Coronary artery (tissue), 2 donors: ENCODE results near the gene PDZD8.

Source experiments
- DNase-seq: peaks from one replicate; pipeline ENCODE4 v3.0.0-alpha.2; 2017; ENCODE audit warnings: low spot score
- H3K27ac ChIP-seq, 2 donors: fragments of 200-600 bp; sonication (generic); one replicate each; pipeline ENCODE4 v1.5.1; 2016 to 2019
- H3K4me3 ChIP-seq: fragments of 200-600 bp; sonication (generic); 2 replicates; pipeline ENCODE4 v1.5.1; 2016; ENCODE audit warnings: mild to moderate bottlenecking, moderate library complexity
- TF ChIP-seq, protein P1 (sequence below): fragments of 200-600 bp; sonication (generic); IDR thresholded peaks from one replicate; pipeline ENCODE4 v1.5.1; 2019; ENCODE audit warnings: antibody characterized with exemption

Gene PDZD8

DNA sequence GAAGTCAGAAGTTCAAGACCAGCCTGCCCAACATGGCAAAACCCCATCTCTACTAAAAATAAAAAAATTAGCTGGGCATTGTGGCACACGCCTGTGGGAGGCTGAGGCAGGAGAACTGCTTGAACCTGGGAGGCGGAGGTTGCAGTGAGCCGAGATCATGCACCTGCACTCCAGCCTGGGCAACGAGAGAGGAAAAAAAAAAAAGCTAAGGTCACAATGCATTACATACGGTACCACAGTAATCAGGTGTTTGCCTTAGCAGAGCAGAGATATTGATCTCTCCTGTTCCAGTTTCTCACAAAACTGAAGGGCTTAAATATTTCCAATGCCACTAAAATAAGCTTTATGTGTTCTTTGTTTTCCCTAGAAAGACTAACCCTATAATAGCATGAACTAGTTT is 7.5 kb downstream of the PDZD8 start:
- TF ChIP-seq, protein P1, sequence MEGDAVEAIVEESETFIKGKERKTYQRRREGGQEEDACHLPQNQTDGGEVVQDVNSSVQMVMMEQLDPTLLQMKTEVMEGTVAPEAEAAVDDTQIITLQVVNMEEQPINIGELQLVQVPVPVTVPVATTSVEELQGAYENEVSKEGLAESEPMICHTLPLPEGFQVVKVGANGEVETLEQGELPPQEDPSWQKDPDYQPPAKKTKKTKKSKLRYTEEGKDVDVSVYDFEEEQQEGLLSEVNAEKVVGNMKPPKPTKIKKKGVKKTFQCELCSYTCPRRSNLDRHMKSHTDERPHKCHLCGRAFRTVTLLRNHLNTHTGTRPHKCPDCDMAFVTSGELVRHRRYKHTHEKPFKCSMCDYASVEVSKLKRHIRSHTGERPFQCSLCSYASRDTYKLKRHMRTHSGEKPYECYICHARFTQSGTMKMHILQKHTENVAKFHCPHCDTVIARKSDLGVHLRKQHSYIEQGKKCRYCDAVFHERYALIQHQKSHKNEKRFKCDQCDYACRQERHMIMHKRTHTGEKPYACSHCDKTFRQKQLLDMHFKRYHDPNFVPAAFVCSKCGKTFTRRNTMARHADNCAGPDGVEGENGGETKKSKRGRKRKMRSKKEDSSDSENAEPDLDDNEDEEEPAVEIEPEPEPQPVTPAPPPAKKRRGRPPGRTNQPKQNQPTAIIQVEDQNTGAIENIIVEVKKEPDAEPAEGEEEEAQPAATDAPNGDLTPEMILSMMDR, result no peak
- DNase-seq, result no peak
- no peak overlapping the region for H3K27ac ChIP-seq
- H3K4me3 ChIP-seq, result no peak overlapping the region

DNA sequence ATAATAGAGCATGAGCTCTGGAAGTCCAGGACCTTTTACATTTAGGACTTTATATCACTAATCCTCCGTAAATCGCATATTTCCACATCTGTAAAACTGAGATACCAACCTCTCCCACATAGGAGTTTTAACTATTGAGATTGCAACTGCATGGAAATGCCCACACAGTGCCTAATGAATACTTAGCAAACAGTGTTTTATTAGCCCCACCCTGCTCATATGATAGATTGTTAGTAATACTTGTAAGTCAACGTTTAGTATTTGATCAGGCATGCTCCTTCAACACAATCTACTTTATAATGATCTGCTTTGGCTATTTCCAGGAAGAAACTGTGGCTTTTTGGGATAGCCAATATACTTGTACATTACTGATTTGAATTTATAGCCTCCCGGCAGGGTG is 8.5 kb downstream of the PDZD8 start:
- TF ChIP-seq, protein P1, result no peak
- DNase-seq, result no peak
- Histone ChIP-seq H3K27ac (no peak overlapping the region), H3K4me3 (no peak overlapping the region)

DNA sequence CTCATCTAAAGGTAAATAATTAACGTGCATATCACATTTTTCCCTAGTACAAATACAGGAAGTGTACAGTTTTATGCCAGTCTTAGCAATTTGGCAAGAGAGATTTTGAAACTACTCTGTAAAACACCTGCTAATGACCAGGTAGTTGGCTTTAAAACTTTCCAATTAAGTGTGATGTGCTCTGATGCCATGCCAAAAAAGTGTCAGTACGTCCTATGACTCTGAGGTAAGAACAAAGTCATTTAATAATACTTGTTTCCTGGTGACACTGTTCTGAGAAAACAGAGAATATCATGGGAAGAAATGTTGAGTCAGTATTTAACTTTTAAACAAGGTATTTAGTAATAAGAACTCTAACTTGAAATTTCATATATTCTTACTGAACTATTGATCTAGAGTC is 9.6 kb downstream of the PDZD8 start:
- TF ChIP-seq, protein P1, result no peak
- no peak overlapping the region for H3K27ac ChIP-seq
- H3K4me3 ChIP-seq, result no peak overlapping the region
- no peak for DNase-seq

DNA sequence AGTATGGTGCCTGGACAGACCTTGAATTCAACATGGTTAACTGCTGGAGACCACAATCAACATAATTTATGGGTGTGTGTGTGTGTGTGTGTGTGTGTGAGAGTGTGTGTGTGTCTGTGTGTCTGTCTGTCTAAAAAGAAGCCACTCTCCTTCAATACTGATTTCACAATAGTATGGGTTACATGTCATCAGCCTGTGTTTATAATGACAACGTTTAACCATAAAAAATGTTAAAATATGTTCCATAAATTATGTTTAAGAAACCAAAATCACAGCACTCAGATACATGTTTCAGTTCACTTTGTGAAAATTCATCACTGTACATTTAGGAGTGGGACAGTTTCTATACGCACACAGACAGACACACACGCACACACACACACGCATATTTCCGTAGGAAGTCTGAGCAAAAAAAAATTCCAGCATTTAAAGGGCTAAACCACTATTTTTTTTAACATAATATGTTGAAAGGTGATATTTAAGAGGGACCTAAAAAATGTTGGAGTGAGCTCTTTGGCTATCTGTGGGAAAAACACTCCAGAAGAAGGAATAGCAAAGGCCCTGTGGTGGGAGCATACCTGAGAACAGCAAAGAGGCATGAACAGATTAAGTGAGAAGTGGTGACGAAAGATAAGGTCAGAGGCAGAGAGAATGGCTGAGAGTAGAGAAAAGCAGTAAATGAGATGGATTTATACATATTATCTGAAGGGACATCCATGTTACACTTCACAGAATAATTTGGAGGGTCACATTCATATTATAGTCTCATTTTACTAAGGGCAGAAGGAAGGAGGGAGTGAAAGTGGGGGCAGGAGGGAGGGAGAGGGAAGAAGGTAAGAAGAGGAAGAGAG is 10.9 kb downstream of the PDZD8 start:
- TF ChIP-seq, protein P1, result no peak
- DNase-seq, result no peak
- Histone ChIP-seq H3K4me3 (no peak overlapping the region), H3K27ac (no peak overlapping the region)

DNA sequence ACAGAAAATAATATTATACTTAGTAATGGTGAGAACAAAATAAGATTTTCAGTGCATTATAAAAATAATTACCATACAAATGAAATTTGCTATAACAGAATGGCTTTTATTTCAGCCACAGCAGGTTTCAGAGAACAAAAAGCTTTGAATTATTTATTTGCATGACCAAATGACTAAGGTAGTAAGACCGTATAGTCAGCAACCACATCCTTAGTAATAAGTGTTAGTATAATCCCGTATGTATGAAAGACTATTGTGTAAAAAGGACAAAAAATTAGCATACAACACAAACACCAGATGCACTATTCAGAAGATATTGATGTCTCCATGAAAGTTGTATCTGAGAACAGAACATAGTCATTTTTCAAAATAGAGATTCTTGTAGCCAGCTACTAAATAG is 12.2 kb downstream of the PDZD8 start:
- DNase-seq, result no peak
- H3K27ac ChIP-seq, result no peak overlapping the region
- H3K4me3 ChIP-seq, result no peak overlapping the region
- TF ChIP-seq, protein P1, result no peak

DNA sequence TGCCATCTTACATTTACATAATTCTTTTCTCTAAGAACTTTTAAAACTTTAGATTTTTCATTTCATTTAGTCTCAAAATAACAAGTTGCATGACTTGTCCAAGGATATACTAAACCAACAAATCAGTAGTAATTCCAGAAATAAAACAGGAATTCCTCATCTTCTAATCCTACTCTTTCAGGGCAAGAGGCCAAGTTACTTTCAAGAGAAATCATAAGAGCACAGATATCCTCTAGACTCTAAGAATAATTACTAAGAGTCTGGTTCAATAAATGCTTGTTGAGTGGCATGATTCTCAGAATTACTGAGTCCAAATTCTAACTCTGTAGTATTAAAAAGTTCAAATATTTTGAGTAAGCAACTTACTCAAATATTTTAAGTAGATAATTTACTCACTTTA is 12.9 kb downstream of the PDZD8 start:
- DNase-seq, result no peak
- no peak overlapping the region for H3K4me3 ChIP-seq
- TF ChIP-seq, protein P1, result no peak
- no peak overlapping the region for H3K27ac ChIP-seq

DNA sequence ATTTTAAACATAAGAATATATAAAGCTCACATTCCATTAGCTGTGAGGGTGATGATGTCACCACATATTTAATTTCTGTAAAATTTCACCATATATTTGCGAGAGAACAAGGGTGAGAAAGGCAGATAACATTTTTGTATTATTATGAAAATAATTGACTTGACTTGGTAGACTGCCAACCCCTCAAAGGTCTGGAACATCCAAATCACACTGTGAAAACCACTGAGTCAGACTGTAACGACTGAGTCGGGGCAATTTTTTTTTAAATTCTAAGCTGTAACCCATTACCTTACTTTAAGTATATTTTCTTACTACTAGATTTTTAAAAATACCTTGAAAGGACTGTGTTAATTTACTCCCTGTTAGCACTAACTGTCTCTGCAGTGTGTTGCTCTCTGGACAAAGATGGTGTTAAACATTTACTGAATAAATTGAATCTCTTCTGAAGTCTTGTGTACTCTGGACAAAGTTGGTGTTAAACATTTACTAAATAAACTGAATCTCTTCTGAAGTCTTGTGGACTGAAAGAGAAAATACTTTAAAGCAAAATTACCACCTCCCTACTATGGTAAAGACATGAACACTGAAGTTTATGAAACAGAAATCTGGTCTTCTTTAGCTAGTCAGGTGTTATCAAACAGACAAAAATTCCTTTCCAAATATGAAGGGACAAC is 14.1 kb downstream of the PDZD8 start:
- TF ChIP-seq, protein P1, result no peak
- H3K27ac ChIP-seq, result no peak overlapping the region
- no peak for DNase-seq
- no peak overlapping the region for H3K4me3 ChIP-seq
